ENCODE measurements around the gene B4GALT1. TPM values are rescaled to one million over a fixed set of nuclear protein-coding genes. Genes with fewer than 3 reads are reported as not detected.

The B4GALT1 gene
- total RNA-seq, 1 experiment from 2014 or later, result 121 TPM

DNA sequence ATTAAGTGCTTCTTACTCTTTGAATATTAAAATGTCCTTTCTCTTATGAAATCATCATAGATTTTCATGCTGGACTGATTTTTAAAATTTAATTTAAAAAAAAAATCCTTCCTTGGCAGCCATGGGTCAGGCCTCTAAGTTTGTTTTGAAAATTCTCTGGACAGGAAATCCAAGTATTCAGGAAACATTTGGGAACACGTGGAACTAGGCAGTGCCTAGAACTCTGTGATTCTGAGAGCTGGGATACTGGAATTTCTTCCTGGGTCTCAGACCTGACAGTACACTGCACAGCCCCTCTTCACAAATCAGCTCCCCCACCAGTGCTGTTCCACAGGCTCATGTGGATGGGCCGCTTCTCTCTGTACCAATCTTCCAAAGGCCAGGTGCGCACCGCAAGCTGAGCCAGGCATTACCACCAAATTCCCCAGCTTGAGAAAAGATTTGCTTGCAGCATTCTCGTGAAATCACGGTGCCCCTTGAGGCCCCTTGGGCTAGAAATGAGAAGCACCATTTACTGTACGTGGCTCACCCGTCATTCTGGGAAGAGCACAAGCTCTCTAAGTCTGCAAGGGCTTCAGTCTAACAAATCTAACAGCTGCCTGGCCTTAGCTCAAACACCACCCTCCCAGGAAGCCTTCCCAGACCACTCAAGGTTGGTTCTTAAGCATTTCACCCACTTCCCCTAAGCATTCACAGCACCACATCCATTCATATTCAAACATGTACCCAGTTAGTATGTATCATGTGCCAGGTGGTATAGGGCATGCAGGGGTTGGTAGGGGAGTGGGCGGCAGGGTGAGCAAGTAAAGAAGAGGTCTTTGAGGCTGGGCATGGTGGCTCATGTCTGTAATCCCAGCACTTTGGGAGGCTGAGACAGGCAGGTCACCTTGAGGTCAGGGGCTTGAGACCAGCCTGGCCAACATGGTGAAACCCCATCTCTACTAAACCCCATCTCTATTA lies 26.5 kb downstream of the B4GALT1 start:
- TF ChIP-seq, protein P1, sequence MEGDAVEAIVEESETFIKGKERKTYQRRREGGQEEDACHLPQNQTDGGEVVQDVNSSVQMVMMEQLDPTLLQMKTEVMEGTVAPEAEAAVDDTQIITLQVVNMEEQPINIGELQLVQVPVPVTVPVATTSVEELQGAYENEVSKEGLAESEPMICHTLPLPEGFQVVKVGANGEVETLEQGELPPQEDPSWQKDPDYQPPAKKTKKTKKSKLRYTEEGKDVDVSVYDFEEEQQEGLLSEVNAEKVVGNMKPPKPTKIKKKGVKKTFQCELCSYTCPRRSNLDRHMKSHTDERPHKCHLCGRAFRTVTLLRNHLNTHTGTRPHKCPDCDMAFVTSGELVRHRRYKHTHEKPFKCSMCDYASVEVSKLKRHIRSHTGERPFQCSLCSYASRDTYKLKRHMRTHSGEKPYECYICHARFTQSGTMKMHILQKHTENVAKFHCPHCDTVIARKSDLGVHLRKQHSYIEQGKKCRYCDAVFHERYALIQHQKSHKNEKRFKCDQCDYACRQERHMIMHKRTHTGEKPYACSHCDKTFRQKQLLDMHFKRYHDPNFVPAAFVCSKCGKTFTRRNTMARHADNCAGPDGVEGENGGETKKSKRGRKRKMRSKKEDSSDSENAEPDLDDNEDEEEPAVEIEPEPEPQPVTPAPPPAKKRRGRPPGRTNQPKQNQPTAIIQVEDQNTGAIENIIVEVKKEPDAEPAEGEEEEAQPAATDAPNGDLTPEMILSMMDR (IDR thresholded peaks at IDR 0.05; ENCODE audit: insufficient read depth in 1 of 2, low read depth in 1 of 2, low read length in 1 of 2, severe bottlenecking in 1 of 2, unreplicated experiment in 1 of 2), result no peak
- Histone ChIP-seq H3K4me1 (peaks cover 41% of the 10 kb centered on the region), H3K9me3 (no peaks in the 10 kb centered on the region), H3K4me3 (ENCODE audit: low read depth, low read length) (no peak overlapping the region), H3K36me3 (ENCODE audit: control insufficient read depth, insufficient read depth, low read length) (no peaks in the 10 kb centered on the region), H3K27me3 (replicated peaks; ENCODE audit: control insufficient read depth, insufficient read depth, low read length) (no peaks in the 10 kb centered on the region)
- Mint-ChIP-seq H3K9me3 (ENCODE audit: unreplicated experiment) (no peaks in the 10 kb centered on the region), H3K36me3 (ENCODE audit: insufficient read depth, unreplicated experiment) (peaks cover 38% of the 10 kb centered on the region), H3K4me3 (ENCODE audit: unreplicated experiment) (no peak overlapping the region), H3K27me3 (ENCODE audit: insufficient read depth, unreplicated experiment) (no peaks in the 10 kb centered on the region), H3K4me1 (ENCODE audit: low read depth, unreplicated experiment) (peaks cover 23% of the 10 kb centered on the region), H3K27ac (ENCODE audit: unreplicated experiment) (peak overlapping the region; percentile 57)
- no TSS peak for BruUV-seq (replicated peaks)
- no peak for DNase-seq
- ChIA-PET CTCF (interaction anchor here (0.5 to 1.5 kb wide), 2 partner anchors 17 to 37 kb away, joined by 3 to 6 read pairs; no protein-coding TSS in a partner anchor), POLR2A (interaction anchor here (0.9 kb wide), 1 partner anchor 11 kb away, joined by 3 read pairs; no protein-coding TSS in a partner anchor)
- intact Hi-C loops (cut with micrococcal nuclease; ENCODE audit: unreplicated experiment), result no loop called here

DNA sequence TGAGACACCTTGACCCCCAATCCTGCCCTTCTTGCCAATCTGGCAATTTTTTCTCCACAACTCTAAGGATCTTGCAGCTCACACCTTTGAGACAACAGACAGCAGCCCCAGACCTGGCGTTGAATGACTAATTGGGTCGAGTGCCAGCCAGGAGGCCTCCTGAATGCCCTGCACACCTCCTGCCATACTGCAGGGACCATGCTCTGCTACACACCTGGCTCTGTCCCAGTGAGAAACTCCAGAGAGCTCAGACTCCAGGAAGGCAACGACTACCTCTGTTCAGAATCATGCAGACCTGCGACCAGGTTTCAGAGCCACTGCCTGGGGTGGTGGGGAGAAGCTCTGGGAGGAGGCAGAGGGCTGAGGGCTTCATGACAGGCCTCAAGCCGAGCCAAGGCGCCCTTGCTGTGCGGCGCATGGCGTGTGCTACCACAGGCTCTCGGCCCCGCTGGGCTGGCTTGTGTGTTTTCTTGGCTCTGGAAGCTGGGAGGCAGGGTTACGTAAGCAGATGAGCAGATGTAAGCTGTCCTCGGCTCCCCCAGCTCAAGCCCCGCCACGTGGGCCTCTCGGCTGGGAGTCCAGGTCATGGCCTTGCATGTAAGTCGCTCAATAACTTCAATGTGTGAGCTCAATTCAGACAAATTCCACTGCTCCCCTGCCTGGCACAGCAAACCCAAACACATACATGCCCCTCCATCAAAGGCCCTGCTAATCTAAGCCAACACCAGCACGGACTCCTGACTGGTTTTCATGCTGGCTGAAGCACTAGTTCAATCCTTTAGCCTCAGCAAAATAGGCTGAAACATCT lies 27.5 kb downstream of the B4GALT1 start:
- Mint-ChIP-seq H3K27ac (ENCODE audit: unreplicated experiment) (no peak overlapping the region), H3K36me3 (ENCODE audit: insufficient read depth, unreplicated experiment) (peaks cover 41% of the 10 kb centered on the region), H3K4me3 (ENCODE audit: unreplicated experiment) (no peak overlapping the region), H3K9me3 (ENCODE audit: unreplicated experiment) (no peaks in the 10 kb centered on the region), H3K27me3 (ENCODE audit: insufficient read depth, unreplicated experiment) (no peaks in the 10 kb centered on the region), H3K4me1 (ENCODE audit: low read depth, unreplicated experiment) (peaks cover 25% of the 10 kb centered on the region)
- TF ChIP-seq, protein P1 (IDR thresholded peaks at IDR 0.05; ENCODE audit: insufficient read depth in 1 of 2, low read depth in 1 of 2, low read length in 1 of 2, severe bottlenecking in 1 of 2, unreplicated experiment in 1 of 2), result no peak
- peaks cover 44% of the 10 kb centered on the region for H3K4me1 ChIP-seq
- no TSS peak for BruUV-seq (replicated peaks)
- ChIA-PET POLR2A (interaction anchor here (0.8 to 0.9 kb wide), 3 partner anchors 10 to 115 kb away, joined by 3 to 5 read pairs (median 5); partner anchors contain the start of gene DNAJA1), CTCF (interaction anchor here (0.6 to 1.5 kb wide), 2 partner anchors 15 to 18 kb away, joined by 3 to 6 read pairs; no protein-coding TSS in a partner anchor)
- H3K36me3 ChIP-seq (ENCODE audit: control insufficient read depth, insufficient read depth, low read length), result peaks cover 2% of the 10 kb centered on the region; the same call in 1 of the 2 replicates
- no peaks in the 10 kb centered on the region for H3K27me3 ChIP-seq (replicated peaks; ENCODE audit: control insufficient read depth, insufficient read depth, low read length)
- H3K9me3 ChIP-seq, result no peaks in the 10 kb centered on the region
- H3K4me3 ChIP-seq (ENCODE audit: low read depth, low read length), result no peak overlapping the region
- intact Hi-C loops (cut with micrococcal nuclease; ENCODE audit: unreplicated experiment), result no loop called here
- DNase-seq, result peak; percentile 52 to 59

DNA sequence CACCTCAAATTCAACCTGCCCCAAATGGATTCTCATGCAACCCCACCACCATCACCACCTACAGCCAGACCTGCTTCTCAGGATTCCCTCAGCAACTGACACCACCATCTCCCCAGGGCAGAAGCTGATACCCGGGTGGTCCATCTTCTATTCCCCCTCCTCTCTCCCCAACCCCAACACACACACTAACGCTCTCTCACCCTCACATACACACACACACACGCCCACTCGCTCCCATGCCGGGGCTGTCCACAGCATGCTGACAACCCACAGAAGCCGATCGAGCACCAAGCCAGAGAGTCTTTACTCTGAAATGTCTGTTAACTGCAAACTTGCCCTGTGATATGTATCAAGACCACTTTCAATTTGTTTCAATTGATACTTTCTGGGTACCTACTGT lies 28.4 kb downstream of the B4GALT1 start:
- Histone ChIP-seq H3K27me3 (replicated peaks; ENCODE audit: control insufficient read depth, insufficient read depth, low read length) (no peaks in the 10 kb centered on the region), H3K4me3 (ENCODE audit: low read depth, low read length) (no peak overlapping the region), H3K4me1 (peaks cover 38% of the 10 kb centered on the region), H3K9me3 (no peaks in the 10 kb centered on the region), H3K36me3 (ENCODE audit: control insufficient read depth, insufficient read depth, low read length) (peaks cover 2% of the 10 kb centered on the region; the same call in 1 of the 2 replicates)
- DNase-seq, result no peak
- CTCF ChIA-PET, result no interaction called here
- TF ChIP-seq, protein P1 (IDR thresholded peaks at IDR 0.05; ENCODE audit: insufficient read depth in 1 of 2, low read depth in 1 of 2, low read length in 1 of 2, severe bottlenecking in 1 of 2, unreplicated experiment in 1 of 2), result no peak
- Mint-ChIP-seq H3K4me1 (ENCODE audit: low read depth, unreplicated experiment) (peaks cover 25% of the 10 kb centered on the region), H3K36me3 (ENCODE audit: insufficient read depth, unreplicated experiment) (peaks cover 37% of the 10 kb centered on the region), H3K9me3 (ENCODE audit: unreplicated experiment) (no peaks in the 10 kb centered on the region), H3K27me3 (ENCODE audit: insufficient read depth, unreplicated experiment) (no peaks in the 10 kb centered on the region), H3K4me3 (ENCODE audit: unreplicated experiment) (no peak overlapping the region), H3K27ac (ENCODE audit: unreplicated experiment) (no peak overlapping the region)
- POLR2A ChIA-PET, result interaction anchor here (0.9 kb wide), 1 partner anchor 114 kb away, joined by 5 read pairs; the partner anchor contains the start of gene DNAJA1
- intact Hi-C loops (cut with micrococcal nuclease; ENCODE audit: unreplicated experiment), result no loop called here
- no TSS peak for BruUV-seq (replicated peaks)

All from Caco-2 (cell line).